Hematopoietic multipotent progenitor cell treated with erythropoietin and hydrocortisone succinate and interleukin-3 and kit ligand, for 8 days (in vitro differentiated cells): ENCODE measurements around the gene TTC28.

Source experiments
- DNase-seq: peaks from one replicate; pipeline ENCODE4 v3.0.0-alpha.2; 2015

The TTC28 gene

GRCh38 chr22:27995801-27996528 is 683.7 kb downstream of the TTC28 start:
- no peak for DNase-seq

GRCh38 chr22:27994481-27995331 is 684.9 kb downstream of the TTC28 start:
- no peak for DNase-seq

DNA sequence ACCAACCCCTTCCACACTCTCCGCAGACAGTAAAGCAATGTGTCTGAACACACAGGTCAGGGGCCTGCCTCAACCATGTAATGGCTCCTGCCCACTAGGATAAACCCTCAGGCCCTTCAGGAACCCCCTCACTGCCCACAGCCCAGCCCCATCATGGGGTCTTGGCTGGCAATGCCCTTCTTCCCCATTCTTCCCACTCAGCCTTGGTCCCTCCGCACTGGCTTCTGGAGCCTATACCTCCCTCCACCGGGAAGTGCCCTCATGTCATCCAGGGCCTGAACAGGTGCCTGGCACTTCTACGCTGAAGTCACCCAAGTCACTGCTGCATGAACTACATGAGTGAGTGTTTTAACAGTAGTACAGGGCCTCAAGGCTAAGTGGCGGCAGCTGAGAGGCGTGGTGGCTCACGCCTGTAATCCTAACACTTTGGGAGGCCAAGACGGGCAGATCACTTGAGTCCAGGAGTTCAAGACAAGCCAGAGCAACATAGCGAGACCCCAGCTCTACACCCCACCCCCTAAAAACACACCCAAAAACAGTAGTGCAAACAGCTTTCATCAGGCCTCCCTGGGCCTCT is 685.8 kb downstream of the TTC28 start:
- DNase-seq: no peak

GRCh38 chr22:27993201-27993635 is 686.4 kb downstream of the TTC28 start:
- no peak for DNase-seq

GRCh38 chr22:27992294-27993165 is 687.1 kb downstream of the TTC28 start:
- DNase-seq: no peak

- no peak for DNase-seq
Observed at GRCh38 chr22:27991586-27992293, 687.9 kb downstream of the TTC28 start.

DNA sequence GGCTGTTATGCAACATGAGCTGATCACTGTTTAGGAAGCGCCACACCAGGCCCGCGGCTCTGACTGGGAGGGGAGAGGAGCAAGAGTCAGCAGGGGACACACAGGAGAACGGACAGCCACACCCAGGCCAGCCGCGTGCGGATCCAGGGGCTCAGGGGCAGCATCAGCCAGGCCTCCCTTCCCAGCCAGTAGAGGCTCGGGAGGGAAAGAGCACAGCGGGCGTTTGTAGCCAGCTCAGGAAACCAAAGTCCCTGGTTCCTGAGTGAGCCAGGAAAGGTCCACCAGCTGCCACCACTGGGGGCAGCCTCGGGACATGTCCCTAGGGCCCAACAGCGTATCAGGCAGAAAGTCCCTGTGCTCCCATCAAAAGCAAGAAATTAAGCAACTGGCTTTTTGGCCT is 688.8 kb downstream of the TTC28 start:
- DNase-seq: peak; percentile 24

DNA sequence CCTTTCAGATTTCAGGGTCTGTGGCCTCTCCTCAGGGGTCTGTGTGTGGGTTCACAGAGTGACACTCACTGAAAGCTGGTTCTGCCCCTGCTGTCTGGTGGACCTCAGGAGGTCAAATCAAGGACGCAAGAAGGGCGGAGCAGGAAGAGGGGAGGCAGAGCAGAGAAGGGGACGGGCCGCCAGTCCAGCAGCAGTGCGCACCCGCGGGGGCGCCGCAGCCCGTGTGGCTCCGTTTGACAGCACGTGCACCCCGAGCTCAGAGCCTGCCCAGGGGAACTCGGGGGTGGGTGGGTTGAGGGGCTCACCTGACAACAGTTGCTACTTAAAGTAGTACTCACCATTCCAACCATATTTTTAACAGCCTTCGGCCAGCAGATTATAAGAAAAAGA is 689.2 kb downstream of the TTC28 start:
- no peak for DNase-seq

DNA sequence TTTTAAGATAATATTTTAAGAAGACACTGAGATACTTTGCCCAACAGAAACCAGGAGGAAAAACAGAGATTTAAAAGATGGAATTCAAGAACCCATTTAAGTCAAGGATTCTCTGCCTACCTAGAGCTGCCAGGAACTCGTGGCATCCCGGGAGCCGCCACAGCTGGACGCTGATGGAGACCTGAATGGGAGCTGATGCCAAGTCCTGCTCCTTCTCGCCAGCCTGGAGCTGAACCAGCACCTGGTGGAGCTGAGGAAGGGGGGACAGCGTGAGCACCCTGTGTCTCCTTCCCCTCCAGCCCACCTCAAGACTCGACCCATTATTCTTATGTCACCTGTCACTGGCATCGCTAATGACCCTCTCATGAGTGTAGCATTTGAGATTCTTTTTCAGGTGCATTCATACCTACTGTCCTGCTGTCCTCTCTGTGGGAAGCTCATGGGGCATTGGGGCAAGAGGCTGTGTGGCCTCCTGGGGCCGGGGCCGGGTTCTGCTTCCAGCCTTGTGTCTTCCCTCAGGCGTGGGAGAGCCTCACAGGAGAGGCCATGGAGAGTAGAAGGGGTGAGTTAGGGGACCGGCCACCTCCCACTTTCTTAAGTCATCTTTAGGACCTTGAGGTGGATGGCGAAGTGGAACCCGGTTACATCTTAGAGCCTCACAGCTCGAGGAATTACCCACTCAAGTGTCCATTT is 689.7 kb downstream of the TTC28 start:
- DNase-seq: no peak

- DNase-seq: no peak
Observed at GRCh38 chr22:27988704-27989103, 690.9 kb downstream of the TTC28 start.

GRCh38 chr22:27987557-27987956 is 692.1 kb downstream of the TTC28 start:
- no peak for DNase-seq

GRCh38 chr22:27986937-27987336 is 692.7 kb downstream of the TTC28 start:
- DNase-seq: no peak

DNA sequence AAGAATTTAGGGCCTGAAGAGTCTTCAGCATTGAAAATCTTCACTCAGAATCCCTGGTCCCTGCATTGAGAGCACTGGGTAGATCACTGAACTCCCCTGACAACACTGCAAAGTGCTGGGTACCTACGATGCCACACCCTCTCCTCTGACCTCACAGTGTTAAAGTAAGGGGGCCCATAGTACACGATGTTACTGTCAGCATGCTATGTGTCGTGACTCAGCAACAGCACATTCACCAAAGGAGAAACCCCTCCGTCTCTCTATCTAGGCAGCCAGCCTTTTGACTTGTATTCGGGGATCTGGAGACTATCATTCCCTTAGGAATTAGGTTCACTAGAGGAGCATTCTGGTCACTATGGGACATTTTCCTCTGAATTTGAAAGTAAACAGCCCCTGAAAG is 693.2 kb downstream of the TTC28 start:
- DNase-seq: no peak

DNA sequence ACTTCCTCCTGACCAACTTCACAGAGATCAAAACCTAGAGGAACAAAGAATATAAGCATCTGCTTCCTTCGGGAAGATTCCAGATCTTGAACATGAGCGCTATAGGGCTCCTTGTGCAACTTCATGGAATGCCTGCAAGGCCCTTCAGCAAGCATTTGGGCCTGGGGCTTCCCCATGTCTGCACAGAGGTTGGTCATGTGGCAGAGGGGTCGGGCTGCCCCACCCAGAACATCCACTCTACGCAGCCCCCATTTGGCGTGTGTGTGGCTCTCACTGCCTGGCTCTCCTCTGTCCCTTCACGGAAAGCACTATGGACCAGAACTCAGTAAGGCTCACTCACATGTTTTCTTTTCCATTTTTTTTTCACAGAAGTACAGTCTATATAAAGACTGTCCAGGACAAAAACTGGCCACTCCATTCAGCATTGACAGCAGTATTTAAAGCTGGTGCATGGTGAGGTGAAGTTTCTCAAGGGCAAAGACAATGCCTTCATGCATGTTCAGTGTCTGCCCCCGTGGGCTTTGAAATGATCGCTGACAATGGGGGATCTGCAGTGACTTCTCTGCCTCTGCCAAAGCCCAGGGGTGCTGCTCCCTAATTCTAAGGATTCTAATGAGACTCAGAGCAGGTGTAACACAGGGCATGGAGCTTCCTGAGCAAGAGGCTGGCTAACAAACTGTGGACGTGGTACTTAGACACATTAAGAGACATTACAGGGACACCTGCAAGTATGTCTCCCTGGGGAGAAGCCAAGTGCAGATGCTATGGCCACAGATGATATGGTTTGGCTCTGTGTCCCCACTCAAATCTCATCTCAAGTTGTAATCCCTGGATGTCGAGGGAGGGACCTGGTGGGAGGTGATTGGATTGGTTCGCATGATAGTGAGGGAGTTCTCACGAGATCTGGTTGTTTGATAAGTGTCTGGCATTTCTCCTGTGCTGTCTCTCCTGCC is 694.0 kb downstream of the TTC28 start:
- no peak for DNase-seq

DNA sequence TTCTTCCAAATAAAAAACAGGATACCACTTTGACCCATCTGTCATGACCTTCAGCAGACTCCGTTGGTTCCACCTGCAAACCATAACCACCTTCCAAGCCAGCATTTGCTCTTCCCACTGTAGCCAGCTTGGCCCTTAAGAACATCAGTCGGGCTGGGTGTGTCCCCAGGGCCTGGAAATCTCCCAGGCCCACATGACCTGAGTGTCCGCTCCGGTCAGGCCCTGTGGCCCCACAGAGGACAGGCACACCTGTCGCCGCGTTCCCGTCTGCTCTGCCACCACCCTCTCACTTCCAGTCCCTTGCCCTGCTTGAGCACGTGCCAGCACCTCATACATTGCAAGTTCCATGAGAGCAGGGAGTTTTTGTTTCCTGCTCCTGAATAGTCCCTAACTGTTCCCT is 694.9 kb downstream of the TTC28 start:
- DNase-seq: no peak

DNA sequence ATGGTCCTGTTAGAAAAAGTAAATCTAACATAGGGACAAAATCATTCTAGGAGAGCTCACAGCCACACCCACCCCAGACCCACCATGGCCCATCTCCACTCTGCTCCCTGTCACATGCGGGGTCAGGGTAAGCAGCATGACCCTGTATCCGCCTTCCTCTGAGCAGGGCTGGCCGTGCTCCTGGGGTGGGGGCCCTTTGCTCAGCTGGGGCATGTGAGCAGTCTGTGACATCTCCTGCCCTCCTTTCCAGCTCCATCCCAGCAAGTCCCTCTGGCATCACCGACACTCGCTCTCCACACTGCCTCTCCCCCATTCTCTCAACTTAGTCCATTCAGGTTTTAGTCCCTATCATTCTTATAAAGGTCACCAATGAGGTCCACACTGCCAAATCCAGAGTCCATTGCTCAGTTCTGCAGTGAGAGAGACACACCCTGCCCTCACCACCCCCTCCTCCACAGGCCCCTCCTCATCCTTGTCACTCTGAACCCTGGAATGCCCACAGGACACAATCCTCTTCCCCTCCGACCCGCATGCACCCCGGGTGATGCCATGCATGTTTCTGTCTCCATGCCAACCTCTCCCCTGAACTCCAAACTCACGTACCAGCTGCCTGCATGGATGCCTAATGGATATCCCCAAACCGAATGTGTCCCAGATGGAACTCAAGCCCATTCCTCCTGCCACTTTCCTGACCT is 695.5 kb downstream of the TTC28 start:
- no peak for DNase-seq

DNA sequence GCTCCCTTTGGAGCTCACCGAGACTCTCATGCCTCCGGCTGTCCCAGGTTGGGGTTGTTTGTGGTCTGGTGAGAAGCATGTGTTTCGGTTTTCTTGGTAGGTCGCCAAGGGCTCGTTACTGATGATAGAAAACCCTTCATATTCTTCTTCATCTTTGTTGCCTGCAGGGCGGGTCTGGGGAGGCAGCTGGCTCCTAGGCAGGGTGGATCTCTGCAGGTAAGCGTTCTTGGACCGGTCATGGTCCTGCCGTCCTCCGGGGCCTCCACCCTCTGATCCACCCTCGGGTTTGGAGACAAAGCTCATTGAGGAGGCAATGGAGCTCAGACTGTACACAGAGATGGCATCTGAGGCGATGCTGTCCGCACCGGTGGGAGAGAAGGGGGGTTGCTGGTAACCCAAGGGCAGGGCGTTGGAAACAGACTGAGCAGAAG is 696.3 kb downstream of the TTC28 start:
- DNase-seq: no peak

DNA sequence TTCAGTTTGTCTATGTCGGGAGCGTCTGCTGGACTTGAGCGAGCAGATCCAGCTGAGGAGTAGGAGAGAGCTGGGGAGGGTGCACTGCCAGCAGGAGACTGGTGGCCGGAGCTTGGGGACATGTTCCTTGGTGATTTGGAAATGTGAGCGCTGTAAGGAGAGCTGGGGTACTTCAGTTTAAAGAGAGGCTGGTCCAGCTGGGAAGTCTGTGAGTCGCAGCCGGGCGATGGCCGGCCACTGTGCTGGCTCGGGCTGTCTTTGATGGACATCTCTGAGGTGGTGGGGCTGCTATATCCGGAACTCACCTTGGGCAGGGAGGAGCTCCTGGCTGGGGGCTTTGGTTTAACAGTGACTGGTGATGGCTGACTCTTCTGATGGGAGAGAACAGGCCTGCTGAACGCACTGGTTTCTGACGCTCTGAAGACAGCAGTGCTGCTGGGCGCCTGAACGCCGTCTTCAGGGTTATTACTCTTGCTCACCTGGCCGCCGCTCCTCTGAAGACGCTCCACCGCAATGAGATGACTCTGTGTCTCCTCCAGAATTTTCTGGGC is 696.9 kb downstream of the TTC28 start:
- no peak for DNase-seq

GRCh38 chr22:27982106-27982505 is 697.5 kb downstream of the TTC28 start:
- DNase-seq: no peak
